Adrenal gland (tissue), 12 donors: ENCODE measurements around the gene PDLIM4. TPM values are rescaled to one million over a fixed set of nuclear protein-coding genes. Genes with fewer than 3 reads are reported as not detected.

Experiments
- DNase-seq, 7 donors: peaks; one replicate each; pipeline ENCODE4 v3.0.0-alpha.2; 2019 to 2020
- H3K27ac ChIP-seq, 5 donors: fragments of 200-600 bp; sonication (generic) in 4 of 5; 1 replicate in 3 of 5; 2 replicates in 2 of 5; pipeline versions ENCODE4 v1.5.1 to v1.8.0; 2016 to 2020; ENCODE audit warnings: mild to moderate bottlenecking in 1 of 5
- H3K27me3 ChIP-seq: fragments of 200-600 bp; 2 replicates; pipeline ENCODE4 v1.8.0; 2021
- H3K36me3 ChIP-seq, 2 donors: fragments of 200-600 bp; replicated peaks in 1 of 2; 1 replicate in 1 of 2; 2 replicates in 1 of 2; pipeline versions ENCODE4 v1.5.1 to v1.8.0; 2018 to 2022
- H3K4me1 ChIP-seq, 2 donors: fragments of 200-600 bp; replicated peaks in 1 of 2; 1 replicate in 1 of 2; 2 replicates in 1 of 2; pipeline versions ENCODE4 v1.5.1 to v1.8.0; 2018 to 2021
- H3K4me3 ChIP-seq, 4 donors: fragments of 200-600 bp; sonication (generic) in 3 of 4; one replicate each; pipeline ENCODE4 v1.5.1; 2016 to 2018
- H3K9me3 ChIP-seq, 3 donors: fragments of 200-600 bp; sonication (generic) in 1 of 3; replicated peaks in 1 of 3; 1 replicate in 2 of 3; 2 replicates in 1 of 3; pipeline versions ENCODE4 v1.5.1 to v1.8.0; 2016 to 2021
- POLR2A ChIP-seq, 2 donors: fragments of 450-650 bp; IDR thresholded peaks; one replicate each; pipeline ENCODE4 v1.6.1; 2017; ENCODE audit warnings: antibody characterized with exemption in 2 of 2, mild to moderate bottlenecking in 2 of 2, moderate library complexity in 1 of 2
- WGBS, 4 donors: extraction: QIAGEN DNeasy Blood & Tissue Kit in 2 of 4; methylation state at CpG; one replicate each; pipeline versions ENCODE4 v1.1.5 to v1.1.7; 2013 to 2017; 5-methylcytosine and 5-hydroxymethylcytosine counted together
- intact Hi-C, 2 donors: fragments of 100-400 bp; cut with DNase I; formaldehyde crosslinking; loops; one replicate each; pipeline versions ENCODE4 v1.14.1 to v1.15.0; 2022 to 2023
- polyA plus RNA-seq, 3 donors: library from polyadenylated mRNA; stranded (reverse); fragments of 200-250 nt in 2 of 3; fragments of 350-450 nt in 1 of 3; fragmentation: Illumina TruSeq in 1 of 3; extraction: RNeasy Lipid Tissue Mini Kit (QIAGEN cat#74804) in 1 of 3; gene quantifications; one replicate each; pipeline ENCODE4 v1.2.3, GENCODE V29; 2013 to 2014
- total RNA-seq, 9 donors: library from RNA; depleted of rRNA in 4 of 9; stranded (reverse); fragments of >200 nt in 4 of 9; fragments of 120-200 nt in 1 of 9; fragmentation: NEBNext Ultra II Directional in 1 of 9; extraction: Animal tissue kit (Norgen Biotek cat#: 25700) in 1 of 9; gene quantifications; one replicate each; pipeline versions ENCODE4 v1.1.0 to v1.2.4, GENCODE V29; 2013 to 2023
- TF ChIP-seq, protein P1 (sequence below), 6 experiments: fragments of 450-650 bp in 4 of 6; fragments of 200-600 bp in 2 of 6; sonication (generic) in 1 of 6; IDR thresholded peaks; 1 replicate in 5 of 6; 2 replicates in 1 of 6; pipeline versions ENCODE4 v1.5.1 to v1.8.0; 2016 to 2021; ENCODE audit warnings: antibody characterized with exemption in 6 of 6, mild to moderate bottlenecking in 2 of 6, moderate library complexity in 1 of 6
- donor health status: healthy with polysubstance abuse.
- donor health status: Bipolar disorder and iron deficiency.
- donor health status: DM: yes; HTN: yes; CAD: no.
- donor health status: DM: no; HTN: no; CAD: no.
- donor health status: DM: no; HTN: no; CAD: no.
- donor health status: DM: yes; HTN: yes; CAD: no.

The PDLIM4 gene
- total and polyA plus RNA-seq, 12 donors, result 0.87 to 20.2 (median 4.3) TPM

DNA sequence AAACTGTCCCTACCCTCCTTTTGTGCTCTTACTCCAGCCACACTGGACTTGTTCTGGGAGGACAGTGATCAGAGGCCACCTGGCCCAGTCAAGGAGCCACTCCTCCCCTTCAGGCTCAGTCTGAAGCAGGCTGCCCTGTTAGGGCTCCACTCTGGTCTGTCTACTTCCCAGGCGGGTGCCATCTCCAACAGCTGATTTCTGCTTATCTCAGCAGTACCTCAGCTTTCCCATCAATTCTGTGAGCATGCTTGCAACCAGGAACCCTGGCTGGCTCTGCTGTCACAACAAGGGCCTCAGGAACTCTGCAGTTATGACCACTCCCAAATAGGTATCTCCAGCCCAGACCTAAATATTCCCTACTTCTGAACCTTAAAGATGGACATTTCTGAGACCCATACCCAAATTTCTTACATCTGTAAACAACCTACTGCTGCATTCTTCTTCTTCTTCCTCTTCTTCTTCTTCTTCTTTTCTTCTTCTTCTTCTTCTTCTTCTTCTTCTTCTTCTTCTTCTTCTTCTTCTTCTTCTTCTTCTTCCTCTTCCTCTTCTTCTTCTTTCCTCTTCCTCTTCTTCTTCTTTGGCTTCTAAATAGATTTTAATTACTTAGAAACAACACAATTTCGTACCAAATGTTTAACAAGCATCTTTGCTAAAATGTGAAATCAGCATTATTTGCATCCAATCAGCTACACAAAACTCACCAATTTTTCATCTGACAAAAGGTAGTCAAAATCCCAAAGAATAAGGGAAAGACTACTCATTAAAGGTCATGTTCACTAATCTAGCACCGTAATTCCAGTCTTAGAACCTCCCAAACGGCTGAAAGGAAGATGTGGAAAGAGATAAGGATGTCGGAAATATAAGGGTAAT lies 23.1 kb downstream of the PDLIM4 start:
- DNase-seq, result no peak
- 79 to 88% (median 85%) methylated on average over 5 of the region's 5 CpGs for WGBS, 4 donors
- Histone ChIP-seq H3K4me1 (no peaks in the 10 kb centered on the region), H3K9me3 (no peaks in the 10 kb centered on the region), H3K27me3 (no peaks in the 10 kb centered on the region), H3K27ac (no peak overlapping the region), H3K36me3 (no peaks in the 10 kb centered on the region), H3K4me3 (no peak overlapping the region)
- intact Hi-C loops, result no loop called here
- TF ChIP-seq POLR2A (IDR thresholded peaks at IDR 0.05), result no peak
- TF ChIP-seq, protein P1, sequence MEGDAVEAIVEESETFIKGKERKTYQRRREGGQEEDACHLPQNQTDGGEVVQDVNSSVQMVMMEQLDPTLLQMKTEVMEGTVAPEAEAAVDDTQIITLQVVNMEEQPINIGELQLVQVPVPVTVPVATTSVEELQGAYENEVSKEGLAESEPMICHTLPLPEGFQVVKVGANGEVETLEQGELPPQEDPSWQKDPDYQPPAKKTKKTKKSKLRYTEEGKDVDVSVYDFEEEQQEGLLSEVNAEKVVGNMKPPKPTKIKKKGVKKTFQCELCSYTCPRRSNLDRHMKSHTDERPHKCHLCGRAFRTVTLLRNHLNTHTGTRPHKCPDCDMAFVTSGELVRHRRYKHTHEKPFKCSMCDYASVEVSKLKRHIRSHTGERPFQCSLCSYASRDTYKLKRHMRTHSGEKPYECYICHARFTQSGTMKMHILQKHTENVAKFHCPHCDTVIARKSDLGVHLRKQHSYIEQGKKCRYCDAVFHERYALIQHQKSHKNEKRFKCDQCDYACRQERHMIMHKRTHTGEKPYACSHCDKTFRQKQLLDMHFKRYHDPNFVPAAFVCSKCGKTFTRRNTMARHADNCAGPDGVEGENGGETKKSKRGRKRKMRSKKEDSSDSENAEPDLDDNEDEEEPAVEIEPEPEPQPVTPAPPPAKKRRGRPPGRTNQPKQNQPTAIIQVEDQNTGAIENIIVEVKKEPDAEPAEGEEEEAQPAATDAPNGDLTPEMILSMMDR (IDR thresholded peaks at IDR 0.05), result no peak

DNA sequence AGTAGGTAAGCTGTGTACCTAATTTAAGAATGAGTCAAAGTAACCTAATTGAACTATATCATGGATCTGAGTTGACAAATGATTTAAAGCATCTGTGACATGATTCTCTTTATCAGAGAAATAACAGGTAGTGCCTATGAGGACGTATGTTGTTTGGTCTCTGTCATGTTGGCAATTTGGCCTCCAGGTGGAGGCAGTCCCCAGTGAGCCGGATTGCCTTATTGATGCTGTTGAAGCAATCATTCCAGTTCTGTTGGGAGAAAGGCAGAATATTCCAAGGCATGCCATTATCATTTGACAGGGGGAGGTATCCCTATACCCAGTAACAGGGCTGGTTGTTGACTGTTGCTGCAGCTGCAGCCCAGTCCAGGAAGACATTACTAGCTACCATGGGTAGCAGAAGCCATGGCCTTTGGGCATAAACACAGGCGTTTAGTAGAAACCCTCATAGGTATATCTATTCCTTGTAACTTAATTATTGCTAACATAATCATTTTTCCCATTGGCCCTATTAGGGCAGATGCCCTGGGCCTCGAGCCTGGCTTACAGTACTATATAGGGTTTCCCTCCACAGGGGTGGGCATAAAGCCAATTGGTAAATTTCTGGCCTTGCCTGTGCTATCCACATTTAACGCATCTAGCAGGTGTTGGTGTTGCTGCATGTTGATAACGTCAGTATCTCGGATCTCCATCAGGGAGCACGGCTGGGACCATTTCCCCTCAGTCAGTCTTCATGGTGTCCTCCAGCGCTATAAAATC lies 24.5 kb downstream of the PDLIM4 start:
- Histone ChIP-seq H3K27ac (no peak overlapping the region), H3K36me3 (no peaks in the 10 kb centered on the region), H3K4me1 (no peaks in the 10 kb centered on the region), H3K4me3 (no peak overlapping the region), H3K9me3 (no peaks in the 10 kb centered on the region), H3K27me3 (no peaks in the 10 kb centered on the region)
- TF ChIP-seq POLR2A (IDR thresholded peaks at IDR 0.05), result no peak
- TF ChIP-seq, protein P1 (IDR thresholded peaks at IDR 0.05), result no peak
- intact Hi-C loops, result no loop called here
- 83 to 90% (median 86%) methylated on average over 8 to 9 of the region's 9 CpGs for WGBS, 4 donors
- peak in 3 of 7 donors; percentile 8 to 33 (median 9) for DNase-seq

DNA sequence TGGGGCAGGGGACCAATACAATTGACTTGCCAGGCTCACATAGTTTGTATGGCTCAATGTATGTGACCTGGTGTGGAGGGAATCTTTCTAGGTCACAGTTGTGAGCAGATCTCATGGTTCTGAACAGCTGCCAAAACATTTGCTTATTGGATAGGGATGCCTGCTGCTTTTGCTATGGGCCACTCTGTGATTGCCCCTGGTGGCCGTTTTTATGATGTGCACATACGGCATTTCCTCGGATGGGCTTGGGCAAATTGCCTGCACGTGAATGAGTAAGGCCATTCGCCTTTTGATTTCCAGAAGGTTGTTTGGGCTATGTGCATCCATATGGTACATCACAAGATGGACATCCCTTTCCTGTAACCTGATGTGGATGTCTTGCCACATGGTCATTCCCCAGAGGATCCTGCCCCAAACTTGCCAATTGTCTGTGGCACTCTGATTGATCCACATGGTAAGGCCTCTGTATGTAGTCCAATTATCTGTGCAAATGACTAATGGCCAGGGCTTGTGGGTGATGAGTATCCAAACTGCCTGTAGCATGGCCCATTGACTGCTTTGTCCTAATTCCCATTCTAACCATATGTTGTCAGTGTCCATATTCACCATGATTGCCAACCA lies 26.0 kb downstream of the PDLIM4 start:
- H3K9me3 ChIP-seq, result no peaks in the 10 kb centered on the region
- H3K27ac ChIP-seq, result no peak overlapping the region
- H3K36me3 ChIP-seq, result no peaks in the 10 kb centered on the region
- 20 to 38% (median 30%) methylated on average over 2 to 5 of the region's 5 CpGs for WGBS, 4 donors
- no peak overlapping the region for H3K4me3 ChIP-seq
- no peak for TF ChIP-seq POLR2A (IDR thresholded peaks at IDR 0.05)
- TF ChIP-seq, protein P1 (IDR thresholded peaks at IDR 0.05), result peak; percentile 52 to 73 (median 58)
- H3K4me1 ChIP-seq, result no peaks in the 10 kb centered on the region
- intact Hi-C loops, result no loop called here
- peak in 6 of 7 donors; percentile 53 to 84 (median 77) for DNase-seq
- no peaks in the 10 kb centered on the region for H3K27me3 ChIP-seq

DNA sequence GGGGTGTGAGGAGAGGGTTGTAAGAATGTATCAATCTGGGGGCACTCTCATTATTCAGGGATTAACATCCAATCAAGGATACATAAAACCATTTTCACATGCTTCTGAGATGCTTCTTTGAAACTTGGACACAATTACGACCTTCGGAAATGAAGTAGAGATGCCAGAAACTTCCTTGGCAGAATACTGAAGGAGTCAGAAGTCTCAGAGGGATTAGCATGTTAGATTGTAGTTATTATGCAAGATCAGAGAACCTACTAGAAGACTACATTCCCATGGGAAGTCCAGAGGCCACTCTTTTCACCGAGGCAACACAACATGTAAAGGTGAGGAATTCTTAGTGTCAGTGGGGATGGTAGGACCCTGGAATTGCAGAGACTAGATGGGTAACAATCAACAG lies 31.6 kb downstream of the PDLIM4 start:
- WGBS, 4 donors, result 73 to 78% (median 75%) methylated on average over 3 of the region's 3 CpGs
- intact Hi-C loops, result no loop called here
- DNase-seq, result peak in 1 of 7 donors; percentile 33

More for the DNA sequence above, 31.6 kb downstream of the PDLIM4 start:
- Histone ChIP-seq H3K4me3 (no peak overlapping the region), H3K27ac (no peak overlapping the region), H3K36me3 (no peaks in the 10 kb centered on the region), H3K9me3 (no peaks in the 10 kb centered on the region), H3K27me3 (no peaks in the 10 kb centered on the region), H3K4me1 (peaks cover 0 to 8% of the 10 kb centered on the region in 2 donors)
- TF ChIP-seq, protein P1 (IDR thresholded peaks at IDR 0.05), result no peak
- no peak for TF ChIP-seq POLR2A (IDR thresholded peaks at IDR 0.05)
